ENCODE results near the gene ZNF683.
"Not testable (repeated sequence)": the region's sequence is repeated elsewhere in the genome, so short reads cannot be mapped to it uniquely, and the experiment has no call there.

ZNF683 gene

DNA sequence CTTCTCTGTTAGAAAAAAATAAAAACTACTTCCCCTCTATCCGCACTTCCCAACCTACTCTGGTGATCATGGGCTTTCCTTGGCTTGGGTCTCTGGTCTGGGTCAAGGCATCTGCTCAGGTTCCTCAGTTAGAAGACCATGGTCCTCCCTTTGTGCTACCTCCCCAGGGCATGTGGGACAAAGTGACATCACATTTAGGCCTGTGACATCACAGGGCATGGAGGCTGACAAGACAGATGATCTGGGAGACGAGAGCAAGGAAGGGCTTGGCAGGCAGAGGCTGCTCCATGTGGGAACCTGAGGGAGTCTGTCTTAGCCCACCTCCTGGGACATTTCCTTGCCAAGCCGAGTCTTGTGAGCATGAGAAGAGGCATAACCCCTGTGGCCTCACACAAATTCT is at the start of gene ZNF683:
TSS of gene ZNF683 (minus strand) at position 140 of the 400 bp plus-strand sequence. CDS start 4,179 bp downstream, outside the sequence.
- DNase-seq: not testable (repeated sequence)

DNA sequence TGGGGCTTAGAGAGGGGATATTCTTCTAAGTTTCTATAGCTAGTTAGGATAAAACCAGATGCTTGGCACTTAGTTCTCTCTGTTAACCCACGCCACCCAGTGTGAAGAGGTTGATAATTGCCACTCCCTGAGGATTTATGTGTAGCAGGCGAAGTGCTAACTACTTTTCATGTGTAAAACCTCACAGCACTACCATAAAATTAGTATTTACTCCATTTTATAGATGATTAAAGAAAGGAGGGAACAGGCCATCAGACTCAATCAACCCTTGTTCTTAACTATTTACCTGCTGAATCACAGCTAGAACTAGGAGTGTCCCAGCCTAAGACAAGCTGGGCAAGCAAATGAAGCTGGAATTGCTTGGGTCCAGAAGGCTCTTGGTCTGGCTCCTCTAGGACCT is 46.9 kb upstream of the ZNF683 start:
- DNase-seq: no peak

DNA sequence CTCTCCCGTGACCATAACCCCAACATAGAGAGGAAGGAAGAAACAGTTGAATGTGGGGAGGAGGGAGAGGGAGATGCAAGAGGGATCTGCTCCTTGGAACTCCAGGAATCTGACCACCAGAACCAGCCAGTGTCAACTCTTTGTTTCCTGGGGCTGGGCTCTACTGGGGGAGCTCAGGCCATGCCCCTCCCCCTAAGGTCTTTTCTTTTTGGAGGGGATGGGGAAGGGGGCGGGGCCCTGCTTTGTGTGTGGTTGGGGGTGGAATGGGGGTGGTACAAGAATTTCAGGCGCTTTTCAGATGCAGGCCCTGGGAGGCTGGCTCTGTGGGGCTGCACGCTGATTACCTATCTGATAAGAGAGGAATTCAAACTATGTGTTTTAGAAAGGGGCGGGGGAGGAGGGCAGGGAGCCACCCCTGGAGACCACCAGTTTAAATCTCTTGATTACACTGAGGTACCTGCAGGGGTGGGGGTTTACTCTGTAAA is 46.4 kb upstream of the ZNF683 start:
- DNase-seq: peak; percentile 9

DNA sequence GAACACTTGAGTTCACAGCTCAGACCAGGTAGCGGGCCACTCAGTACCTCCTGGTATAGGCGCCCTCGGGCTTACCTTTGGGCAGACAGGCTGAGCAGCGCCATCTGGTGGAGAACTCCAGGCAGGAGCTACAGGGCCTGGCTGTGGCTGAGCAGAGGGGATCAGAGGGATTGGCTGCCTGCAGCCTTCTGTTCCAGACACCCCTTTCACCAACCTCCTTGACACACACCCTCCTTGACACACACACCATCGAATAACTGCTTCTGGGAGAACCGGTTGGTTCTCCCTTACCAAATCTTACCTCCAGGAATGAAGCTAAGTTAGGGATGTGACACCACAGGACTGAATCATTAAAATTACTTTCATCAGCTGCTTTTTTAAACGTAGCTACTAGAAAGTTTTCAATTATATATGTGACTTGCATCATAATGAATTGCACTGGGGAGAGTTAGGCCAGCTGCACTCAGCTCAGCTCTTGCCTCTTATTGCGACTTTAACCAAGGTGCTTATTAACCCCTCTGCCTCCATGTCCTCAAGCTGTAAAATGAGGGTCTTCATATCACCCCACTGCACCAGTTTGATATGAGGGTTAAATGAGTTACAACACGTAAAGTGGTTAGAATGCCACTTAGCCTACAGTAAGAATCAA is 44.7 kb upstream of the ZNF683 start:
- DNase-seq: peak; percentile 46

DNA sequence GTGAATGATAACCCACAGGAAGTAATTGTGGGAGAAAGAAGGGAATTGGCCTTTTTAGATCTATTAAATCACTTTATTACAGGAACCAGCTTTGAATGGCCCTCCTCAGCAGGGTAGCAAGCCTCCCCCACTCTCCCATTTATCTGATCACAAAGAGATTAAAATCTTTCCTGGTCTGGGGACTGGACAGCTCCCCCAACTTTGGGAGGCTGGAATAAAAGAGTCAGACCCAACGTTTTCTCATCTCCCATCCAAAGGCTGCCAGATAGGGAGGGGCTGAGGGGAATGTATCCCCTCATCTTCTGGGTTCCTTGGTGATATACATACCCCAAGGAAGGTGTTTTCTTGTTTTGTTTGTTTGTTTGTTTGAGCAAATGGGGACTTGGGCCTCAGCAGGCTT is 40.5 kb upstream of the ZNF683 start:
- no peak for DNase-seq

DNA sequence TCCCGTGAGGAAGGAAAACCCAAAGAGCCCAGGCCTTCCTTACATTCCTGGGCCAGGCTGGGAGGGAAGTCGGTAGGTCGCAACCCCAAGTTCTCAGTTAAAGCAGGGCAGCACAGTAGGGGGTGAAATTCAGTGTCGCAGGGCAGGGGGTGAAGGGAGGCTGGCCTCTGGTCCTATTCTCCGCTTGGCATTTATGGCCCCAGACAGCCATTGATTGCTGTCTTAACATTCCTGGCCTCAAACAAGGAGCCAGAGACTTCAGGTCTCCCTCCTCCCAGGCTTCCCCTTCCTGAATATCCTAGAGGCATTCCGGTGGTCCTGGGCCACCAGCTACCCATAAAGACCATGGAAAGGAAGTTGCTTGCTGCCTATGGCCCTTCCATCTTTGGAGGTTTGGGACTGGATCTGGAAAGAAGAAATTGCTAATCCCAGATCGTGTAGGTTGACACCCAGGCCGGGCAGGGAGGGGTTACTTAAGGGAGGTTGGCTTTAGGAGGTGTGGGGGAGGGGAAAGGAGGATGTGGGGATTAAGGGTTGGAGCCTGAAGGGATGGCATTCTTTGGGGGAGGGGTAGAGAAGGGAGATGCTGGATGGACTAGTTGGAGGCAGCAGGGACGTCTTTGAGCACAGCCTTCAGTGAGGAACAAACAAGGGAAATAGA is 39.8 kb upstream of the ZNF683 start:
- DNase-seq: no peak

DNA sequence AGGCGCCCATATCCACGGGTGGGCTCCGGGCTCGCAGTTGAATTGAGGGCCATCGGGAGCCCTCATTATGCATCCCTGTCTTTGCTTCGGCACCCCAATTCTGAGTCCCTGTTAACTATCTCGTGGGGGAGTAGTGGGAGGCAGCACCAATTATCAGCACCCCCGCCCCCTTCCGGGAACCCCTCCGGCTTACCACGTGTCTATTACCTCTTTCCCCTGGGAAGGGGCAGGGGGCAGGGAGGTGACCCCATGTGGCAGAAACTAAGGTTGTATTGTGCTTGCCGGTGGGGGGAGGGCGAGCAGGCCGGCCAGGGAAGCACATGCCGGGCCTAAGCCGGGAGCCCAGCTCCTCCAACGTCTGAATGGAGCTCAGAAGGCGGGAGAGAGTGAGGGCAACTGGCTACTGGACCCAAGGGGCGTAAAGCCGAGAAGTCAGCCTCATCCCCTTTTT is 39.1 kb upstream of the ZNF683 start:
- no peak for DNase-seq

DNA sequence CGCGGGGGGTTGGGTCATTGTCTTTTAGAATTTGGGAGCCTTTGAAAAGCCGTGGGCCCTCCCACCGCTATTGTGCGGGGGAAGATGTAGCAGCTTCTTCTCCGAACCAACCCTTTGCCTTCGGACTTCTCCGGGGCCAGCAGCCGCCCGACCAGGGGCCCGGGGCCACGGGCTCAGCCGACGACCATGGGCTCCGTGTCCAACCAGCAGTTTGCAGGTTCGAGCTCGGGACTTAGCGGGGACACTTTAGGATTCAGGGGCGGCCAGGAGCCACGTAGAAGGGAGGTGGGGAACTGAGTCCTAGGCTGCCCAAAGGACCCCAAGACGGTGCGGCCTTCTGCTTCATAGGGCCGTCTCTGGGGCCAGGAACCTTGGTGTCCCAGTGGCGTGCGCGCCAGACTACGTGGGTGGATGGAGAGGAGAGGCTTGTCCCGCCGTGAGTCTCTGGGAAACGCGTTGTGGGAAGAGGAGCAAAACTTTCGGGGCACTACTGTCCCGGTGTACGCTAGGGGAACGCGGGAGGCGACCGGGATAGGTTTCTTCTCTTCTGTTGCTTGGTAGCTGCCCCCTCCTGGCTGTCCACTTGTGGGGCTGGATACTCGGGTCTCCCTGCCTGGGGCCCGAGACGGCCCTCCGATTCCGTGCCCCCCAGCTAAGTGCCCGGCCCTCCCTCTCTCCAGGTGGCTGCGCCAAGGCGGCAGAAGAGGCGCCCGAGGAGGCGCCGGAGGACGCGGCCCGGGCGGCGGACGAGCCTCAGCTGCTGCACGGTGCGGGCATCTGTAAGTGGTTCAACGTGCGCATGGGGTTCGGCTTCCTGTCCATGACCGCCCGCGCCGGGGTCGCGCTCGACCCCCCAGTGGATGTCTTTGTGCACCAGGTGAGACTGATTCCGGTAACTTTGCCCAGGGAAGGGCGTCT is 38.4 kb upstream of the ZNF683 start, which contains the start of gene LIN28A:
TSS of gene LIN28A (plus strand) at position 112 of the 918 bp plus-strand sequence. CDS start at position 187, 75 bp downstream.
- no peak for DNase-seq

DNA sequence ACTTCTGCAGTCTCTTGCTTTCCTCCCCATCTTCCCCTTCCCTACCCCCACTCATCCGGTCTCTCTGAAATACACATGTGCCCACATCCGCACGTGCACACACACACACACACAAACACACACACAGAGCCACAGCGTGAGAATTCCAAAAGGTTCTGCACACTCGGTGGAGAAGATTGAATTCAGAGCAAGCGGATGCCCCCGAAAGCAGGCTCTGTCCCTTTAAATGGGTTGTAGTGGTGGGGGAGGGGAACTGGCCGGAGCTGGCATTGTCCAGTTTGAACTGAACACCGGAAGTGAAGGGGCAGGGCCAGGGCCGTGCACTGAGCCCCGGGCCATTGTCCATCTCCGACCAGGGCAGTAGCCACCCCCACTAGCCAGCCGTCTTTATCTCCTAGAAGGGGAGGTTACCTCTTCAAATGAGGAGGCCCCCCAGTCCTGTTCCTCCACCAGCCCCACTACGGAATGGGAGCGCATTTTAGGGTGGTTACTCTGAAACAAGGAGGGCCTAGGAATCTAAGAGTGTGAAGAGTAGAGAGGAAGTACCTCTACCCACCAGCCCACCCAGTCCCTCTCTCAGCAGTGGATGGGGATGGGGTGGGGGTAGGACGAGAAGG is 36.7 kb upstream of the ZNF683 start:
- no peak for DNase-seq

DNA sequence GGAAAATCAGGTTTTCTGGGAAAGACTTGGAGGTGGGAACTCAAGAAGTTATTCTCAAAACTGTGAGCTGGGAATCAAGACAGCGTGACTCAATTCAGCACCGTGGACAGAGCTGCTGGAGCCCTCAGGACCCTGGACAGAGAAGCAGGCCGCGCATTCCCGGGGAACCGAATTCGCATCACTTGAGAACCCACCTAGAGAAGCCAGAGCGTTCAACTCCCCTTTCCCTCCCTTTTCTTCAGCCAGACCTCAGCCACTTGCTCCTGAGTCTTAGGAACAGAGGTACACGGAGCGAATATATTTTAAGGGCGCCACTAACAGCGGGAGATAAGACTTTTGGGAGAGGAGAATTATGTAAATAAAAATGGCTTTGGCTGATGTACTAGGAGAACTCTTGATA is 36.1 kb upstream of the ZNF683 start:
- DNase-seq: peak; percentile 68

DNA sequence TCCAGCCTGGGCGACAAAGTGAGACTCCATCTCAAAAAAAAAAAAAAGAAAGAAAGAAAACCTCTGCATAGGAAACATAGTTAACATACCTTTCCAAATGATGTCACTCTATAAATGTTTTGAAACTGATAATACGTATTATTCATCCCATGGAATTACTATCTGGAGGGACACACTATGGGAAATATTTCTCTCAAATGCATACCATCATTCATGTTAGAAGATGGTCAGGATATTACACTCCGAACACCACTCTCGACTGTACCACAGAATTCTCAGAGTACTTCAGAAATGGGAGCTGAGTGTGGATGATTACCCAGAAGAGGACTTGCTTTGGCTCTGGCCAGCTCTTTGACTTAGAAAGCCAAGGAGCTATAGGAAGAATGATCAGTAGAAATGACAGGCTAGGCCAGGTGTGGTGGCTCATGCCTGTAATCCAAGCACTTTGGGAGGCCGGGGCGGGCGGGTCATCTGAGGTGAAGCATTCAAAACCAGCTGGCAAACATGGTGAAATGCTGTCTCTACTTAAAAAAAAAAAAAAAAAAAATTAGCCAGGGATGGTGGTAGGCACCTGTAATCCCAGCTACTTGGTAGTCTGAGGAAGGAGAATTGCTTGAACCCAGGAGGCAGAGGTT is 32.8 kb upstream of the ZNF683 start:
- peak; percentile 52 for DNase-seq

DNA sequence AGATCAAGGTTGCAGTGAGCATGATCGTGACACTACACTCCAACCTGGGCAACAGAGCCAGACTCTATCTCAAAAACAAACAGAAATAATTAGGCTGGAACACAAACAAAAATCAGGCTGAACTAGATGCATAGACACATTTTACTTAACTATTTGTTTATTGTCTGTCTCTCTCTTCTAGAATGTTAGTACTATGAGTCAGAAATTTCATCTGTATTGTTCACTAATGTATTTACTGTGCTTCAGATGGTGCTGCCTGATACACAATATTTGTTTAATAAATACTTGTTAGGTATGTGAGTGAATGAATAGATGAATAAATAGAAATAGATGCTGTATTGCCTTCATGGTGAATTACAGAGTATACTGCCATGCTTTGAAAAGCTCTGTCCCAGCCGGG is 32.1 kb upstream of the ZNF683 start:
- DNase-seq: no peak

DNA sequence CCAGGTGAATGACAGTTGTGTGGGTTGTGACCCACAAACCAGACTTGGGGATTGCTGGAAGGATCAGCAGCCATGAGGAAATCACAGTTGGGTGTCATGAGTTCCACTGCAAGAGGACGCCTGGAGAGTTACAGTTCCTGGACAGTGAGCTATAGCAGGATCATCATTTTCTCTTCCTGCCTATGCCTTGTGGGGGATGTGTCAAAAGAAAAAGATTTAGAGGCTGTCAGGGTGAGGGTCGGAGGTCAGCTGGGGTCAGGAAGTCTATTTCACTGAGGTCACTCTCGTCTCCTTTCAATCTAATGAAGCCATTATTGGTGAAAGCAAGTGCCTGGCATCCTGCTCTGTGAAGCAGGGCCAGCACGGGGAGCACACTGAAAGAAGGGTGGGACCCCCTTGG is 31.1 kb upstream of the ZNF683 start:
- DNase-seq: no peak

DNA sequence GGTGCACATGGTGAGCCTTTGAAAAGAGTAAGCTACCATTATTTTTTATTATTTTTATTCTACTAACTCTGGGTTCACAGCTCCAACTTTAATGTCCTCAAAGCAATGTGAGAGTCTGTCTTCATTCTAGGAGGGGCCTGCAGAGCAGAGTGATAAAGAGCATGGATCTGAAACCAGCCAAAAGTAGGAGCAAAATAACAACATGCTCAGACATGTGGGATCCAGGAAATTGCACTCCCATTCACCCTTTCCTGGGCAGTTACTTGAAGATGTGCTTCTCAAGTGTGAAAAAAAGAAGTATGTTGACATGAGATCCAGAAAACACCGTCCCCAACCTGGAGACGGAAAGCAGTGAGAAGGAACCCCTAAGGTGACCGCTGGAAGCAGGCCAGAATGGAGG is 29.3 kb upstream of the ZNF683 start:
- no peak for DNase-seq

DNA sequence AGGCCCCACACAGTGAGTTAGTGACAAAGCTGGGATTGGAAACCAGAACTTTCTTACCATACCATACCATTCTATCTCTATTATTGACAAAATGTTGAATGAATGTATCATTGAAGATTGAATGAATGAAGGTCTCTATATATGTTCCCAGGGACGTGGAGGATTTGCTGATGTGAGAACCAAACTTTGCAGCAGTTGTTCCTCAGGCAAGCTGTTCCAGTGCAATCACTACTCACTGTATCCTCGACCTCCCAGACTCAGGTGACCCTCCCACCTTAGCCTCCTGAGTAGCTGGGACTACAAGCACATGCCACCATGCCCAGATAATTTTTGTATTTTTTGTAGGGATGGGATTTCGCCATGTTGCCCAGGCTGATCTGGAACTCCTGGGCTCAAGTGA is 26.5 kb upstream of the ZNF683 start:
- no peak for DNase-seq

DNA sequence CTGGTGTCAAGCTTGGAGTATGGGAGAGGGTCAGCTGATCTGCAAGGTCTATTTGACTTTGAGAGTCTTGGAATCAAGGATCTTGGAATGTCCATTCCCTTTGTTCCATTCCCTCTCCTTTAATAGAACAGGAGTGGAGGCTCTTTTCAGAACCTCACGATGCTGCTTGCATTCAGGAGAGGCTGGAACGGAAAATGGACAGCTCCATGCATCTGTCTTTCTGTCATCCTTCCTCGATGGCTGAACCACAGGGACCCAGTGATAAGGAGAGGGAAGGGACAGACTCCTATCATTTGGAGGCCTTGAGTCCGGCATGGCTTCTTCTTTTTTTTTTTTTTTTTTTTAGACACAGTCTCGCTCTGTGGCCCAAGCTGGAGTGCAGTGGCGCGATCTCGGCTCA is 23.2 kb upstream of the ZNF683 start:
- DNase-seq: no peak

DNA sequence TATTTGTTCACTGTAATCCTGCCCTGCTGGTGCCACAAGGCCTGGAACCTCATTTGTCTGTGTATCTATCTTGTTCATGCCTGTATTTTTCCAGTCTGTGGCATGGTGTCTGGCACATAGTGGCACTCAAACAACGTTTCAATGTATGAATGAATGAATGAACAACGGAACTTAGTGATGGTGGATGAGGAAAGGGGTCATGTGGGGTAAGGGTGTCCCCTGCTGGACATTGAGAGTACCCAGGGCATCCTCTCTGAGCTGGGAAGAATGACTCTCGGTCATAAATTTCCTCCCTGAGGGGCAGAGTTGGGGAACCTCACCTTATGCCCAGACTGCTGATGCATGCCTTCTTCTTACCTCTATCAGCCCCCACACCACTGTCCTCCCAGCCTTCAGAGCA is 18.9 kb upstream of the ZNF683 start:
- DNase-seq: peak; percentile 56

DNA sequence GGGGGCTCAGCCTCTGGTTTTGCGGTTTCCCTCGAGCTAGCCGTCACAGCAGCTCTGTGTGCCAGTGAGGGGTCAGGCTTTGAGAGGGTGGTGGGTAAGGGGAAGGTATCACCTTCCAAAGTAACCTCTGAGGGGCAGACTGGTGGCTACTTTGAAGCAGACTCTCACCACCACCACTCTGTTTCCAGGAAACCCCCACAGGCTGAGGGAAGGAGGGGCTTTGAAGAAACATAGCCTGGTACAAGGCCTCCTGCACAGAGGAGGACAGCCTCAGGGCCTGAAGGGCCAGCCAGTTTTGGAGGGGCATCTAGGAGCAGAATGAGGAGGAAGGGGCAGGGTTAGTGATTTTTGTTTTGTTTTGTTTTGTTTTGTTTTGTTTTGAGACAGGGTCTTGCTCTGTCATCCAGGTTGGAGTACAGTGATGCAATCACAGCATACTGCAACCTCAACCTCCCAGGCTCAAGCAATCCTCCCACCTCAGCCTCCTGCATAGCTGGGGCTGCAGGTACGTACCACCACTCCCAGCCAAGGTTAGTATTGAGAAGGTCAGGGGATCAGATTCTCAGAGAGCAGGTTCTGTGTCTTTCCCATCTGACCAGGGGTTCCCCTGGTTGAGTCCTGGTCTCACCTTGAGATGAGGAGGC is 17.2 kb upstream of the ZNF683 start:
- DNase-seq: no peak

DNA sequence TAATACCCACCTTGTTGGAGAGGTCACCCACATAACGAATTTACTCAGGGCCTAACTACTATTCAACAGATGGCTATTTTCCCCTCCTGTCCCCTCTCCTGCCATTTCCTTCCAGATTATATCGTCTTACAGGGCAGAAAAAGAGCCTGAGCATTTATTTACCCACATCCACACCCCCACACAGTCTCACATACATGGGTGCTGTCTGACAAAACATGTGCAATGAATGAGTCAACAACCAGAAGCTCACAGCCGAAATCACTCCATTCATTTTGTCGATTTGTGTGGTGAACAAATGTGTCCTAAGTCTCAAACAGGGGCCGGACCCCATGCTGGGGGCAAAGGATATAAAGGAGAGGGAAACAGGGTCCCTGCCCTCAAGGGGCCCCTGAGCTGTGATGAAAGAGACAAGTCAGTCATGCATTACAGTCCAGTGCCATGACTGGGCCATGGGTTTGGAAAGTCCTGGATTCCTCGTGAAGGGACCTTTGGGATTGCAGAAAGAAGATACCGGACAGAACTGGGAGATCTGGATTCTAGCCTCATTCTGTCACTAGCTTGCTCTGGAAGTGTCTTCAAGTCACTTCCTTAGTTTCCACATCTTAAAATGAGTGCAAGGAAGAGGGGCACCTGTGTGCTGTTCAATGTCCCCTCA is 16.4 kb upstream of the ZNF683 start:
- no peak for DNase-seq

DNA sequence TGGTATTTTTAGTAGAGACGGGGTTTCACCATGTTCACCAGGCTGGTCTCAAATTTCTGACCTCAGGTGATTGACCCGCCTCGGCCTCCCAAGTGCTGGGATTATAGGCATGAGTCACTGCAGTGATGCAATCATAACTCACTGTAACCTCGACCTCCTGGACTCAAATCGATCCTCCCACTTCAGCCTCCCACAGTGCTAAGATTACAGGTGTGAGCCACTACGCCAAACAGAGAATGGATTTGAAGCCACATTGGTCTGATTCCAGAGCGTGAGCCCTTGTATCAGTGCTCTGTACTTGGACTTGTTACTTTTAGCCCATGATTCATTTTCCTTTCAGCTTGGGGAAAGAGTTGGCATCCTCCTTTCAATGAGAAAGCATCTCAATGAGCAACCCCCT is 14.9 kb upstream of the ZNF683 start:
- peak; percentile 33 for DNase-seq

DNA sequence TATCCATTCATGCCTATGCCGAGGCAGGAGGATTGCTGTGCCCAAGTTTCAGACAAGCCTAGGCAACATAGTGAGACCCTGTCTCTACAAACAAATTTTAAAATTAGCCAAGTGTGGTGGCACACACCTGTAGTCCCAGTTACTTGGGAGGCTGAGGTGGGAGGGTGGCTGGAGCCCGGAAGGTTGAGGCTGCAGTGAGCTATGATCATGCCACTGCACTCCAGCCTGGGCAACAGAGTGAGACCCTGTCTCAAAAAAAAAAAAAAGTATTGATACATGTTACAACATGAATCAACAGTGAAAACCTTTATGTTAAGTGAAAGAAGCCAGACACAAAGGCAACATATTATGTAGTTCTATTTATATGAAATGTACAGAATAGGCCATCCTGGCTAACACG is 12.5 kb upstream of the ZNF683 start:
- not testable (repeated sequence) for DNase-seq
